ENCODE results near the gene SLC6A4. TPM values are rescaled to one million over a fixed set of nuclear protein-coding genes. Genes with fewer than 3 reads are reported as not detected.

SLC6A4 gene
- polyA plus RNA-seq, 3 donors, result not detected

DNA sequence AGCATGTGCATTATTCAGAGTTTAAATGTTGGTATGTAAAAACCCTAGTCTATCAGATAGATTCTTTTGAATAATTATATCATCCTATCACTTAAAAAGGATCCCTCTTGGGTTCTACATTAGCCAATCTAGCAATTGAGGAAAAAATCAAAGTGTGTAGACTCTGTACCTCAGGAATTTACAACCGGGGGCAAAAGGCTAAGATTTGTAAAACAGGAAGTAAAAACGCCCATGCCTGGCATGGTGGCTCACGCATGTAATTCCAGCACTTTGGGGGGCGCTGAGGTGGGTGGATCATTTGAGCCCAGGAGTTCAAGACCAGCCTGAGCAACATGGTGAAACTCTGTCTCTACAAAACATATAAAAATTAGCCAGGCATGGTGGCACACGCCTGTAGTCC lies 58.6 kb downstream of the SLC6A4 start:
- H3K27me3 Mint-ChIP-seq (ENCODE audit: low read depth in 3 of 3), result peaks cover 0 to 2% (median 0%) of the 10 kb centered on the region in 3 donors
- Histone ChIP-seq H3K27ac (ENCODE audit: low read depth in 1 of 2, low read length in 2 of 2) (peak overlapping the region in 1 of 2 donors; percentile 27), H4K20me1 (ENCODE audit: insufficient read depth, low read length) (no peaks in the 10 kb centered on the region), H3K36me3 (replicated peaks in 1 of 2; ENCODE audit: control insufficient read depth in 1 of 2, insufficient read depth in 2 of 2, low read length in 2 of 2) (peaks cover 76 to 95% of the 10 kb centered on the region in 2 donors), H3K9me3 (replicated peaks in 1 of 2; ENCODE audit: control insufficient read depth in 1 of 2, insufficient read depth in 1 of 2, low read length in 2 of 2) (no peaks in the 10 kb centered on the region), H2AFZ (ENCODE audit: insufficient read depth, low read depth, low read length, poor library complexity, severe bottlenecking) (no peak overlapping the region), H3K4me1 (ENCODE audit: control insufficient read depth in 1 of 2, insufficient read depth in 2 of 2, low read length in 2 of 2) (no peaks in the 10 kb centered on the region), H3K4me2 (replicated peaks; ENCODE audit: extremely low read depth, low read length, poor library complexity, severe bottlenecking) (no peak overlapping the region), H3K9ac (ENCODE audit: insufficient read depth, low read length, poor library complexity, severe bottlenecking) (no peak overlapping the region), H3K79me2 (ENCODE audit: insufficient read depth, low read length) (no peaks in the 10 kb centered on the region), H3K4me3 (replicated peaks in 1 of 3; ENCODE audit: low read depth in 2 of 3, low read length in 3 of 3) (no peak overlapping the region), H3K27me3 (ENCODE audit: control insufficient read depth in 2 of 2, insufficient read depth in 2 of 2, low read length in 2 of 2) (no peaks in the 10 kb centered on the region)
- TF ChIP-seq, protein P1, sequence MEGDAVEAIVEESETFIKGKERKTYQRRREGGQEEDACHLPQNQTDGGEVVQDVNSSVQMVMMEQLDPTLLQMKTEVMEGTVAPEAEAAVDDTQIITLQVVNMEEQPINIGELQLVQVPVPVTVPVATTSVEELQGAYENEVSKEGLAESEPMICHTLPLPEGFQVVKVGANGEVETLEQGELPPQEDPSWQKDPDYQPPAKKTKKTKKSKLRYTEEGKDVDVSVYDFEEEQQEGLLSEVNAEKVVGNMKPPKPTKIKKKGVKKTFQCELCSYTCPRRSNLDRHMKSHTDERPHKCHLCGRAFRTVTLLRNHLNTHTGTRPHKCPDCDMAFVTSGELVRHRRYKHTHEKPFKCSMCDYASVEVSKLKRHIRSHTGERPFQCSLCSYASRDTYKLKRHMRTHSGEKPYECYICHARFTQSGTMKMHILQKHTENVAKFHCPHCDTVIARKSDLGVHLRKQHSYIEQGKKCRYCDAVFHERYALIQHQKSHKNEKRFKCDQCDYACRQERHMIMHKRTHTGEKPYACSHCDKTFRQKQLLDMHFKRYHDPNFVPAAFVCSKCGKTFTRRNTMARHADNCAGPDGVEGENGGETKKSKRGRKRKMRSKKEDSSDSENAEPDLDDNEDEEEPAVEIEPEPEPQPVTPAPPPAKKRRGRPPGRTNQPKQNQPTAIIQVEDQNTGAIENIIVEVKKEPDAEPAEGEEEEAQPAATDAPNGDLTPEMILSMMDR (IDR thresholded peaks at IDR 0.05), result no peak
- WGBS (ENCODE audit: insufficient coverage), result 81% methylated on average over 2 of the region's 5 CpGs
- no peak for DNase-seq
- no peaks in the 10 kb centered on the region for H3K4me1 Mint-ChIP-seq
- no peak overlapping the region for H3K4me3 Mint-ChIP-seq
- intact Hi-C loops (cut with micrococcal nuclease), result loop anchor here in 1 of 2 donors (5.0 kb wide), 1 partner anchor 75 kb away; no protein-coding TSS in a partner anchor
- peaks cover 66 to 77% of the 10 kb centered on the region in 2 donors for H3K36me3 Mint-ChIP-seq
- H3K9me3 Mint-ChIP-seq, result no peaks in the 10 kb centered on the region
- H3K27ac Mint-ChIP-seq, result peak overlapping the region in 1 of 7 donors; percentile 40

DNA sequence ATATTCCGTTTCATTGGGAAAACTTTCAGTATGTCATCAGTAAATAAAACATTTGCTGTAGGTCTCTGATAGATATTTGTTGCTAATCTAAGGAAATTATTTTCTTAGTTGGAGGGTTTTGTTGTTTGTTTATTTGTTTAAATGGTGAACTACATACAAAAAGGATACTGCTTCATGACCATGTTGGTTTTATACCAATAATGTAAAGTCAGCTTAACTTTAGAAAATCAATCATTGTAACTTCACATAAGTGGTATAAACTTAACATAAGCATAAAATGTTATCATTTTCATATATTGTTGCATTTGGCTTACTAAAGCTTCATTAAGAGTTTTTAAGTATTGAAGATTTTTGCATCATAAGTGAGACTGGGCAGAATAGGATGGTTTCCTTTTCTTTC lies 60.9 kb downstream of the SLC6A4 start:
- H3K4me3 ChIP-seq (replicated peaks in 1 of 3; ENCODE audit: low read depth in 2 of 3, low read length in 3 of 3), result no peak overlapping the region
- no peaks in the 10 kb centered on the region for H3K27me3 ChIP-seq (ENCODE audit: control insufficient read depth in 2 of 2, insufficient read depth in 2 of 2, low read length in 2 of 2)
- no peak overlapping the region for H3K9ac ChIP-seq (ENCODE audit: insufficient read depth, low read length, poor library complexity, severe bottlenecking)
- TF ChIP-seq, protein P1 (IDR thresholded peaks at IDR 0.05), result no peak
- Mint-ChIP-seq H3K36me3 (peaks cover 58 to 68% of the 10 kb centered on the region in 2 donors), H3K27ac (no peak overlapping the region), H3K9me3 (no peaks in the 10 kb centered on the region), H3K4me1 (no peaks in the 10 kb centered on the region), H3K27me3 (ENCODE audit: low read depth in 3 of 3) (no peaks in the 10 kb centered on the region), H3K4me3 (no peak overlapping the region)
- H3K36me3 ChIP-seq (replicated peaks in 1 of 2; ENCODE audit: control insufficient read depth in 1 of 2, insufficient read depth in 2 of 2, low read length in 2 of 2), result peaks cover 57 to 91% of the 10 kb centered on the region in 2 donors
- intact Hi-C loops (cut with micrococcal nuclease), result no loop called here
- no peaks in the 10 kb centered on the region for H3K79me2 ChIP-seq (ENCODE audit: insufficient read depth, low read length)
- no peak for DNase-seq
- WGBS (ENCODE audit: insufficient coverage), result 100% methylated on average over 1 of the region's 1 CpG
- H3K4me2 ChIP-seq (replicated peaks; ENCODE audit: extremely low read depth, low read length, poor library complexity, severe bottlenecking), result no peak overlapping the region
- no peaks in the 10 kb centered on the region for H3K9me3 ChIP-seq (replicated peaks in 1 of 2; ENCODE audit: control insufficient read depth in 1 of 2, insufficient read depth in 1 of 2, low read length in 2 of 2)
- no peaks in the 10 kb centered on the region for H4K20me1 ChIP-seq (ENCODE audit: insufficient read depth, low read length)
- H2AFZ ChIP-seq (ENCODE audit: insufficient read depth, low read depth, low read length, poor library complexity, severe bottlenecking), result no peak overlapping the region
- H3K27ac ChIP-seq (ENCODE audit: low read depth in 1 of 2, low read length in 2 of 2), result no peak overlapping the region
- no peaks in the 10 kb centered on the region for H3K4me1 ChIP-seq (ENCODE audit: control insufficient read depth in 1 of 2, insufficient read depth in 2 of 2, low read length in 2 of 2)

All from CD14-positive monocyte (primary cell).